Fibroblast of the aortic adventitia (primary cell): ENCODE data around the gene SH3RF3. TPM values are rescaled to one million over a fixed set of nuclear protein-coding genes. Genes with fewer than 3 reads are reported as not detected.

Experiments used
- DNase-seq: peaks from one replicate; pipeline ENCODE4 v3.0.0-alpha.2; 2010; ENCODE audit warnings: low read depth
- H3K4me3 ChIP-seq: 2 replicates; pipeline ENCODE4 v1.5.1; 2011; ENCODE audit warnings: low read depth, mild to moderate bottlenecking, control low read depth, low read length, moderate library complexity
- CTCF ChIP-seq: IDR thresholded peaks from 2 replicates; pipeline ENCODE4 v1.5.1; 2011; ENCODE audit warnings: mild to moderate bottlenecking, low read length, control low read depth, inconsistent platforms; ENCODE audit not compliant: insufficient read depth
- total RNA-seq: library from RNA; depleted of rRNA; stranded (reverse); fragments of >200 nt; gene quantifications from 2 replicates; pipeline ENCODE4 v1.2.3, GENCODE V29; 2012; ENCODE audit warnings: low replicate concordance

Gene SH3RF3
- total RNA-seq, 1 donor, result 8.4 TPM

DNA sequence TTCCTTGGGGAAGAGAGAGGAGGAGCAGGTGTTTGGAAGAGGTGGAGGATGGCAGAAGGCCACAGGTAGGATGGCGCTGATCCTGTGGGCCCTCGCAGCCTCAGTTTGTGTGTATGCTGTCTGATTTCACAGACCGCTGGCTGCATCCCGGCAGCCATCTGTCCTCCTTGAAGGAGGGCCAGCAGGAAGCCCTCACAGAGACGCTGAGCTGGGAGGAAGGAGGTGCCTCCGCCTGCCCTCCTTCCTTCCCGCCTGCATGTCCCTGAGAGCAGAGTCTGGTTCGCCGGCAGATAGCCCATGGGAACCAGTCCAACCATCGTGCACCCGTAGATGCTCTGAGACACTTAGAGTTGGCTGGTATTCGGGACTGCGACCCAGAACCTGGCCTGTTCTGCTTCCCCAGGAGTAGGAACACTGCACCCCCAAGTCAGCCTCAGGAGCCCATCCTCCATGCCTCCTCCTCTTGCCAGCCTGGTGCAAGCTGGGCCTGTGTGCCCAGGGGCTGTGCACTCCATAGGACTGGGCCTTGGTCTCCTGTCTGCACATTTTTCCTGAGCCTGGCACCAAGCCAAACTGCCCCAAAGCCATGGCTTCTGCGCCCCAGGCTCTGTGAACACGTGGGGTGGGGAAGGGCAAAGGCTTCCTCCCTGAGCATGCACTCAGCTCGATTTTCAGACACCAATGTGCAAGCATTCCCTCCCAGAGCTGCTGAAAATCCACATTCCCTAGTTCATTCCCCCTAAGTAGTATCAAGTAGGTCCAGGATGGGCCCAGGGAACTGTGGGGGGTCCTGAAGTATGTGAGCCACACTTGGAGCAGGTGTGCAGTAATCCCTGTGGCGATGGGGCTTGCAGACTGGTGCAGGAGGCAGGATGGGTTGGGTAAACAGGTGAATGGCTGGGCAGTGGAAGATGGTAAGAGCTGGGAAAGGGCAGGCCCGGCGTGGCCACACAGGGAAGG is 369.2 kb downstream of the SH3RF3 start:
- no peak overlapping the region for H3K4me3 ChIP-seq
- no peak for TF ChIP-seq CTCF
- no peak for DNase-seq

- no peak for TF ChIP-seq CTCF
- H3K4me3 ChIP-seq, result no peak overlapping the region
- no peak for DNase-seq
Observed at GRCh38 chr2:109498906-109499305, 369.9 kb downstream of the SH3RF3 start.

DNA sequence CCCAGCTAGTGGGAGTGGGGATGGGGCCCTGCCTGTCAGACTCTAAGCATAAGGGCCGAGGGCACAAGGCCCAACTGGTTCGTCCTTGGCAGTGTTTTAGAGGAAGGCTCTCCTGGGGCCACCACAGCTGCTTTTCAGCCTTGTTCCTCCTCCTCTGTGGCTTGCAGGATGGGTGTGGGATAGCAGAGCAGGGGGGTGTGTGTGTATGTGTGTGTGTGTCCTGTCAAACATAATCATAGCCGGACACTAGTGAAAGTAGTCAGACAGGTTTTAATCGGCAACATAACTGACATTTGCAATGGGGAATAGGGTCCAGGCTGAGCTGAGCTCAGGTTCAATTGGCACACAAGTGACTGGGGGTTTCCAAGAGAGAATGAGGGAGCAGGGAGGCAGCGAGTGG is 370.6 kb downstream of the SH3RF3 start:
- no peak overlapping the region for H3K4me3 ChIP-seq
- TF ChIP-seq CTCF, result no peak
- peak; percentile 12 for DNase-seq

- no peak overlapping the region for H3K4me3 ChIP-seq
- no peak for DNase-seq
- TF ChIP-seq CTCF, result no peak
Observed at GRCh38 chr2:109500910-109501309, 371.9 kb downstream of the SH3RF3 start.

GRCh38 chr2:109501461-109501860 is 372.5 kb downstream of the SH3RF3 start:
- TF ChIP-seq CTCF, result no peak
- no peak for DNase-seq
- no peak overlapping the region for H3K4me3 ChIP-seq

DNA sequence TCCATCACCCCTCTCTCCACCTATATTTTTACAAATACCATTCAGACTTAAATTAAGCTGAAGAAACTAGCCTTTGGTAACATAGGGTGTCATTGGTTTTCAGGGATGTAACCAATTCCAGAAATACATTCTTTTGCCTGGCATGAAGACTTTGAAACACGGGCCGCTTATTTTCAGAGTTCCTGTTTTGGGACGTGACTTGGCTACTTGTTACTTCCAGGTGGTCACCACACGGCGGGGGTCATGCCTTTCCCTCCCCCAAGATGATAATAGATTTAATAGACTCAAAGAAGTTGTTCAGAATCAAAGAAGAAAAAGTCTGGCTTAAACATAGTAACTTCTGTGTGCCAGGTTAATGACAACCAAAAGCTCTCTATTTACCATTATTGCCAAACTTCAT is 374.2 kb downstream of the SH3RF3 start:
- no peak overlapping the region for H3K4me3 ChIP-seq
- no peak for DNase-seq
- TF ChIP-seq CTCF, result no peak
